Breast epithelium (tissue), 3 donors: ENCODE data around the gene CENPO.

Experiments
- CTCF ChIP-seq, 3 donors: fragments of 450-650 bp; IDR thresholded peaks; one replicate each; pipeline ENCODE4 v1.5.1; 2016 to 2017; ENCODE audit warnings: antibody characterized with exemption in 3 of 3, mild to moderate bottlenecking in 3 of 3, moderate library complexity in 3 of 3
- POLR2AphosphoS5 ChIP-seq, 3 donors: sonication (generic); formaldehyde crosslinking; IDR thresholded peaks; one replicate each; pipeline ENCODE4 v1.6.1; 2017; ENCODE audit warnings: antibody characterized with exemption in 3 of 3

DNA sequence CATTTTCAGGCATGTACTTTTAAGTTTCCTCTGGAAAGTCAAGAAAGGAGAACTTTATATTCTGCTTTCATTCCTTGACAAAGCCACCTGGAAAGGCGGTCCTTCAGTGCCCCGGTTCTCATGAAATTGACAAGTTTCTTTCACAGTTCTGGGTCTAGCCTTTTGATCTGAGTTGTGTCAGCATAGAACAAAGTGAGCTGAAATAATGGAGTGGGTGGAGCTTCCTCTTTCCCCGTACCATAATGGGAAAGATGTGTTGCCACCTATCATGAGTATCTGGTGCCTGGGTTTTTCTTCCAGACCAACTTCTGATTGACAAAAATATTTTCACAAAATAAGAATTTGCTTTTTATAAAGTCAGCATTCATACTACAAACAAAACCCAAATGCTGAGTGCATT is 49.3 kb upstream of the CENPO start:
- TF ChIP-seq POLR2AphosphoS5 (IDR thresholded peaks at IDR 0.05) (no peak), CTCF (IDR thresholded peaks at IDR 0.05) (no peak)
